HepG2 (cell line): ENCODE data around the gene PHACTR3. TPM values are rescaled to one million over a fixed set of nuclear protein-coding genes. Genes with fewer than 3 reads are reported as not detected.
A peak's percentile ranks its signal among the peaks of the same experiment; 100 is the strongest.

Source experiments
- ATAC-seq: fragments of 200-7000 bp; cut with Tn5 transposase; 3 replicates; pipeline ENCODE4 v1.9.1; 2020; ENCODE audit warnings: mild to moderate bottlenecking, moderate library complexity
- BruUV-seq: library from RNA; stranded (reverse); fragments of 400-500 nt; replicated peaks from 2 replicates; lab custom pipeline; 2021; lab: Mats Ljungman, UMichigan
- CTCF ChIA-PET: fragments of 300-600 bp; formaldehyde crosslinking; extraction: SDS; loops from one replicate; lab custom pipeline; 2021; ENCODE audit warnings: low total read pairs, inconsistent platforms, low intra/inter-chr PET ratio; lab: Yijun Ruan, JAX
- POLR2A ChIA-PET: fragments of 350-600 bp; sonication (Branson Sonifier 250); formaldehyde crosslinking; loops from one replicate; lab custom pipeline; 2020; ENCODE audit warnings: antibody characterized with exemption, inconsistent platforms; lab: Yijun Ruan, JAX
- DNase-seq: peaks from one replicate; pipeline ENCODE4 v3.0.0-alpha.2; 2015; ENCODE audit warnings: low spot score
- FAIRE-seq: peaks from 3 replicates; lab custom pipeline; 2011; peaks lifted over from hg19 to GRCh38; lab: Jason Lieb, UNC
- H2AFZ ChIP-seq: one replicate; pipeline ENCODE4 v1.6.1; 2011; ENCODE audit warnings: low read length, inconsistent platforms
- H3K27ac ChIP-seq: fragments of 300-600 bp; 3 replicates; pipeline ENCODE4 v1.8.0; 2011; ENCODE audit warnings: mixed run types, mild to moderate bottlenecking, mixed read lengths, low read length, inconsistent platforms; ENCODE audit not compliant: insufficient read depth; ENCODE audit errors: extremely low read length
- H3K27me3 ChIP-seq, 2 experiments: fragments of 200-600 bp in 1 of 2; 2 replicates in 1 of 2; 3 replicates in 1 of 2; pipeline versions ENCODE4 v1.6.0 to v1.8.0; 2011; ENCODE audit warnings: low read length in 2 of 2, mild to moderate bottlenecking in 2 of 2, moderate library complexity in 2 of 2, inconsistent platforms in 1 of 2; ENCODE audit not compliant: insufficient read depth in 2 of 2, control insufficient read depth in 1 of 2
- H3K36me3 ChIP-seq, 2 experiments: fragments of 200-600 bp in 1 of 2; replicated peaks in 1 of 2; 2 replicates in 1 of 2; 3 replicates in 1 of 2; pipeline versions ENCODE4 v1.5.1 to v1.8.0; 2011; ENCODE audit warnings: low read length in 2 of 2, inconsistent platforms in 1 of 2; ENCODE audit not compliant: insufficient read depth in 2 of 2, control insufficient read depth in 1 of 2
- H3K4me1 ChIP-seq: 2 replicates; pipeline ENCODE4 v1.5.1; 2012; ENCODE audit warnings: low read length, inconsistent platforms; ENCODE audit not compliant: insufficient read depth
- H3K4me2 ChIP-seq: 2 replicates; pipeline ENCODE4 v1.6.0; 2011; ENCODE audit warnings: low read depth, low read length, inconsistent platforms
- H3K4me3 ChIP-seq, 3 experiments: fragments of 200-600 bp in 1 of 3; sonication (generic), shearing (Covaris generic) in 1 of 3; replicated peaks in 1 of 3; 2 replicates each; pipeline ENCODE4 v1.5.1; 2011 to 2016; ENCODE audit warnings: low read length in 3 of 3, inconsistent platforms in 2 of 3, low read depth in 2 of 3, mild to moderate bottlenecking in 2 of 3, control low read depth in 1 of 3, mixed read lengths in 1 of 3; ENCODE audit not compliant: insufficient read depth in 1 of 3
- H3K79me2 ChIP-seq: one replicate; pipeline ENCODE4 v1.6.1; 2011; ENCODE audit warnings: low read length, inconsistent platforms; ENCODE audit not compliant: insufficient read depth
- H3K9ac ChIP-seq: 2 replicates; pipeline ENCODE4 v1.6.0; 2011; ENCODE audit warnings: mild to moderate bottlenecking, low read depth, low read length, inconsistent platforms; ENCODE audit not compliant: insufficient read depth
- H3K9me3 ChIP-seq: 2 replicates; pipeline ENCODE4 v1.5.1; 2012; ENCODE audit warnings: mild to moderate bottlenecking, low read length
- H4K20me1 ChIP-seq: 2 replicates; pipeline ENCODE4 v1.6.0; 2011; ENCODE audit warnings: inconsistent platforms, mild to moderate bottlenecking, low read length, moderate library complexity; ENCODE audit not compliant: insufficient read depth
- ARID4A ChIP-seq: sonication (generic); formaldehyde crosslinking; IDR thresholded peaks from 2 replicates; pipeline ENCODE4 v1.5.0; 2020; ENCODE audit warnings: mild to moderate bottlenecking, missing genetic modification reagents, borderline replicate concordance
- FIP1L1 ChIP-seq: fragments of 200-400 bp; formaldehyde crosslinking; IDR thresholded peaks from 2 replicates; pipeline ENCODE4 v1.6.1; 2018; ENCODE audit warnings: low read depth, mild to moderate bottlenecking, low read length, moderate library complexity, borderline replicate concordance; ENCODE audit not compliant: insufficient read depth
- HDAC2 ChIP-seq: sonication (generic); formaldehyde crosslinking; IDR thresholded peaks from 2 replicates; pipeline ENCODE4 v1.4.0; 2020; ENCODE audit warnings: missing genetic modification reagents
- MED13 ChIP-seq: sonication (generic); formaldehyde crosslinking; IDR thresholded peaks from 2 replicates; pipeline ENCODE4 v1.5.0; 2020; ENCODE audit warnings: missing genetic modification reagents
- ZFYVE20 ChIP-seq: sonication (generic); formaldehyde crosslinking; IDR thresholded peaks from 2 replicates; pipeline ENCODE4 v1.8.0; 2023; ENCODE audit warnings: low read depth, mild to moderate bottlenecking, moderate library complexity, missing genetic modification reagents, borderline replicate concordance
- ZNF333 ChIP-seq: sonication (generic); formaldehyde crosslinking; IDR thresholded peaks from 2 replicates; pipeline ENCODE4 v1.4.0; 2020; ENCODE audit warnings: mild to moderate bottlenecking, missing genetic modification reagents, borderline replicate concordance
- ZNF761 ChIP-seq: sonication (generic); formaldehyde crosslinking; conservative IDR thresholded peaks from 2 replicates; pipeline ENCODE4 v1.4.0; 2020; ENCODE audit warnings: mild to moderate bottlenecking, missing genetic modification reagents
- ZNF891 ChIP-seq: sonication (generic); formaldehyde crosslinking; IDR thresholded peaks from 2 replicates; pipeline ENCODE4 v1.5.0; 2020; ENCODE audit warnings: mild to moderate bottlenecking, missing genetic modification reagents
- WGBS: methylation state at CpG from one replicate; pipeline ENCODE4 v1.1.6; 2017; ENCODE audit warnings: low lambda C conversion rate; 5-methylcytosine and 5-hydroxymethylcytosine counted together
- in situ Hi-C: cut with HindIII; loops from 2 replicates; pipeline ENCODE4 v1.10.0; 2017; ENCODE audit warnings: low pct_unique_long_range_greater_than_20kb; ENCODE audit not compliant: extremely low pct_ligation_motif_present
- intact Hi-C: fragments of 100-400 bp; cut with micrococcal nuclease; formaldehyde crosslinking; loops from one replicate; pipeline ENCODE4 v1.10.0; 2022; ENCODE audit not compliant: unreplicated experiment
- polyA plus RNA-seq, 8 experiments: library from polyadenylated mRNA; depleted of rRNA in 3 of 8; stranded (reverse) in 7 of 8; unstranded in 1 of 8; fragments of >200 nt; fragmentation: Illumina TruSeq in 4 of 8; extraction: Trizol in 4 of 8; gene quantifications; 2 replicates each; pipeline versions ENCODE4 v1.2.1 to v1.2.3, GENCODE V29; 2011 to 2016; ENCODE audit warnings: low read depth in 4 of 8, missing spikeins in 1 of 8, mixed read lengths in 1 of 8; ENCODE audit not compliant: insufficient read depth in 1 of 8
- total RNA-seq, 5 experiments: library from RNA; depleted of rRNA; stranded (reverse); fragments of >200 nt; fragmentation: Illumina TruSeq; extraction: Trizol; gene quantifications; 2 replicates each; pipeline ENCODE4 v1.2.3, GENCODE V29; 2016; ENCODE audit warnings: low read depth in 1 of 5

PHACTR3 gene
- total and polyA plus RNA-seq, 2 of the 13 experiments (the other 11 are each of a cell fraction or from before 2014, with no cell fraction given): not detected

GRCh38 chr20:59835448-59836395 lies 231.4 kb downstream of the PHACTR3 start:
- no peak overlapping the region for H3K4me2 ChIP-seq
- POLR2A ChIA-PET: no interaction called here
- H3K4me1 ChIP-seq: no peaks in the 10 kb centered on the region
- DNase-seq (no peak), ATAC-seq (peak; percentile 32; the same call in 1 of the 3 replicates), FAIRE-seq (no peak)
- no peak overlapping the region for H3K27ac ChIP-seq
- TF ChIP-seq ZNF891 (no peak), ZNF761 (CRISPR knock-in tag) (no peak), ZNF333 (CRISPR knock-in tag) (no peak), FIP1L1 (no peak), ZFYVE20 (CRISPR knock-in tag) (no peak), MED13 (CRISPR knock-in tag) (no peak), ARID4A (no peak), HDAC2 (no peak)
- no peaks in the 10 kb centered on the region for H4K20me1 ChIP-seq
- no peaks in the 10 kb centered on the region for H3K9me3 ChIP-seq
- BruUV-seq: no TSS peak
- H3K79me2 ChIP-seq: no peaks in the 10 kb centered on the region
- in situ Hi-C loops: no loop called here
- CTCF ChIA-PET: no interaction called here
- intact Hi-C loops: no loop called here
- 14% methylated on average over 15 of the region's 16 CpGs for WGBS
- H2AFZ ChIP-seq: no peak overlapping the region
- H3K36me3 ChIP-seq: no peaks in the 10 kb centered on the region
- H3K27me3 ChIP-seq: peaks cover 9 to 26% of the 10 kb centered on the region in 2 experiments; a peak in 4 of 5 replicates
- no peak overlapping the region for H3K4me3 ChIP-seq
- H3K9ac ChIP-seq: no peak overlapping the region
